ENCODE results near the gene BCAR3.

The BCAR3 gene

GRCh38 chr1:93579891-93580290, 101.7 kb downstream of the BCAR3 start:
- no peak for DNase-seq (ENCODE audit: low read depth in 2 of 2, low spot score in 1 of 2)

GRCh38 chr1:93578911-93579825, 102.5 kb downstream of the BCAR3 start:
- DNase-seq (ENCODE audit: low read depth in 2 of 2, low spot score in 1 of 2): no peak

GRCh38 chr1:93578433-93578830, 103.2 kb downstream of the BCAR3 start:
- DNase-seq (ENCODE audit: low read depth in 2 of 2, low spot score in 1 of 2): no peak

- DNase-seq (ENCODE audit: low read depth in 2 of 2, low spot score in 1 of 2): no peak
These were observed 103.9 kb downstream of the BCAR3 start for GRCh38 chr1:93577536-93578432.

- no peak for DNase-seq (ENCODE audit: low read depth in 2 of 2, low spot score in 1 of 2)
These were observed 104.9 kb downstream of the BCAR3 start for GRCh38 chr1:93576746-93577145.

GRCh38 chr1:93576346-93576745, 105.3 kb downstream of the BCAR3 start:
- no peak for DNase-seq (ENCODE audit: low read depth in 2 of 2, low spot score in 1 of 2)

- DNase-seq (ENCODE audit: low read depth in 2 of 2, low spot score in 1 of 2): no peak
These were observed 105.9 kb downstream of the BCAR3 start for GRCh38 chr1:93575621-93576284.

- no peak for DNase-seq (ENCODE audit: low read depth in 2 of 2, low spot score in 1 of 2)
These were observed 106.6 kb downstream of the BCAR3 start for GRCh38 chr1:93574991-93575390.

- DNase-seq (ENCODE audit: low read depth in 2 of 2, low spot score in 1 of 2): no peak
These were observed 107.1 kb downstream of the BCAR3 start for GRCh38 chr1:93574511-93574910.

- no peak for DNase-seq (ENCODE audit: low read depth in 2 of 2, low spot score in 1 of 2)
These were observed 107.6 kb downstream of the BCAR3 start for GRCh38 chr1:93573940-93574469.

GRCh38 chr1:93571623-93572310, 109.9 kb downstream of the BCAR3 start:
- no peak for DNase-seq (ENCODE audit: low read depth in 2 of 2, low spot score in 1 of 2)

GRCh38 chr1:93569489-93569888, 112.1 kb downstream of the BCAR3 start:
- DNase-seq (ENCODE audit: low read depth in 2 of 2, low spot score in 1 of 2): no peak

GRCh38 chr1:93567255-93567918, 114.2 kb downstream of the BCAR3 start:
- no peak for DNase-seq (ENCODE audit: low read depth in 2 of 2, low spot score in 1 of 2)

GRCh38 chr1:93566227-93566626, 115.4 kb downstream of the BCAR3 start:
- DNase-seq (ENCODE audit: low read depth in 2 of 2, low spot score in 1 of 2): no peak

- no peak for DNase-seq (ENCODE audit: low read depth in 2 of 2, low spot score in 1 of 2)
These were observed 116.0 kb downstream of the BCAR3 start for GRCh38 chr1:93565496-93566206.

- no peak for DNase-seq (ENCODE audit: low read depth in 2 of 2, low spot score in 1 of 2)
These were observed 121.9 kb downstream of the BCAR3 start for GRCh38 chr1:93559695-93560094.

GRCh38 chr1:93559045-93559444, 122.6 kb downstream of the BCAR3 start:
- DNase-seq (ENCODE audit: low read depth in 2 of 2, low spot score in 1 of 2): no peak

- DNase-seq (ENCODE audit: low read depth in 2 of 2, low spot score in 1 of 2): no peak
These were observed 125.3 kb downstream of the BCAR3 start for GRCh38 chr1:93556291-93556690.
